Stimulated activated CD4-positive, alpha-beta T cell treated with anti-CD3 and anti-CD28 coated beads, Interleukin-4, amount 100 ng/mL, for 48 hours (primary cell): ENCODE results near the gene MED19.
"Not testable (repeated sequence)": the region's sequence is repeated elsewhere in the genome, so short reads cannot be mapped to it uniquely, and the experiment has no call there.

Experiments used
- DNase-seq, 2 donors: peaks; one replicate each; pipeline ENCODE4 v3.0.0-alpha.2; 2020; ENCODE audit warnings: low read depth in 2 of 2

The MED19 gene

GRCh38 chr11:57704932-57705331 is 7.1 kb downstream of the MED19 start:
- DNase-seq: no peak

GRCh38 chr11:57703341-57703740 is 8.7 kb downstream of the MED19 start:
- DNase-seq: no peak

- no peak for DNase-seq
These were observed 11.6 kb downstream of the MED19 start for GRCh38 chr11:57700425-57700824.

- DNase-seq: no peak
These were observed 12.2 kb downstream of the MED19 start for GRCh38 chr11:57699813-57700212.

- DNase-seq: no peak
These were observed 13.1 kb downstream of the MED19 start for GRCh38 chr11:57698843-57699365.

GRCh38 chr11:57690474-57690873 is 21.5 kb downstream of the MED19 start:
- DNase-seq: not testable (repeated sequence)

- no peak for DNase-seq
These were observed 30.8 kb downstream of the MED19 start for GRCh38 chr11:57681168-57681567.

GRCh38 chr11:57680552-57680874 is 31.5 kb downstream of the MED19 start:
- no peak for DNase-seq

GRCh38 chr11:57679396-57679795 is 32.6 kb downstream of the MED19 start:
- DNase-seq: no peak

GRCh38 chr11:57675176-57675941 is 36.7 kb downstream of the MED19 start:
- no peak for DNase-seq

GRCh38 chr11:57674251-57674650 is 37.8 kb downstream of the MED19 start:
- DNase-seq: no peak

- no peak for DNase-seq
These were observed 43.6 kb downstream of the MED19 start for GRCh38 chr11:57668434-57668782.

GRCh38 chr11:57667736-57668433 is 44.1 kb downstream of the MED19 start, which contains the start of gene ZDHHC5:
Gene ZDHHC5, plus strand, starts transcription at chr11:57668114. Its CDS starts 4,977 bp downstream, at chr11:57673091.
- DNase-seq: peak; percentile 98 to 99

GRCh38 chr11:57667117-57667735 is 44.8 kb downstream of the MED19 start:
- peak; percentile 82 to 88 for DNase-seq

GRCh38 chr11:57663975-57664374 is 48.0 kb downstream of the MED19 start:
- DNase-seq: no peak

GRCh38 chr11:57662893-57663292 is 49.1 kb downstream of the MED19 start:
- DNase-seq: no peak

GRCh38 chr11:57659669-57660068 is 52.3 kb downstream of the MED19 start:
- DNase-seq: no peak

GRCh38 chr11:57658023-57658361 is 54.0 kb downstream of the MED19 start:
- no peak for DNase-seq

GRCh38 chr11:57657194-57658022 is 54.6 kb downstream of the MED19 start, which contains the start of gene CLP1:
Gene CLP1, plus strand, starts transcription at chr11:57657762. Its CDS starts 1,715 bp downstream, at chr11:57659477.
- peak; percentile 96 to 99 for DNase-seq

GRCh38 chr11:57656885-57657193 is 55.2 kb downstream of the MED19 start:
- DNase-seq: no peak
